Calu3 (cell line): ENCODE results near the gene SMIM41. TPM values are rescaled to one million over a fixed set of nuclear protein-coding genes. Genes with fewer than 3 reads are reported as not detected.
A peak's percentile ranks its signal among the peaks of the same experiment; 100 is the strongest.

ENCODE experiments used
- BruUV-seq: library from RNA; stranded (reverse); fragments of 400-500 nt; replicated peaks from 2 replicates; lab custom pipeline; 2021; lab: Mats Ljungman, UMichigan
- CTCF ChIA-PET: fragments of 300-600 bp; sonication (Branson Sonifier 250); formaldehyde crosslinking; loops from one replicate; lab custom pipeline; 2022; ENCODE audit warnings: antibody characterized with exemption; lab: Charles Lee
- DNase-seq: peaks from one replicate; pipeline ENCODE4 v3.0.0; 2022
- H3K27ac Mint-ChIP-seq: one replicate; pipeline ENCODE4 v1.8.0; 2022; ENCODE audit warnings: mixed read lengths; ENCODE audit not compliant: unreplicated experiment
- H3K27me3 Mint-ChIP-seq: one replicate; pipeline ENCODE4 v1.8.0; 2022; ENCODE audit warnings: mixed read lengths; ENCODE audit not compliant: unreplicated experiment
- H3K36me3 Mint-ChIP-seq: one replicate; pipeline ENCODE4 v1.8.0; 2022; ENCODE audit warnings: mild to moderate bottlenecking, moderate library complexity, mixed read lengths; ENCODE audit not compliant: insufficient read depth, unreplicated experiment
- H3K4me1 Mint-ChIP-seq: one replicate; pipeline ENCODE4 v1.8.0; 2022; ENCODE audit warnings: mild to moderate bottlenecking, low read depth, mixed read lengths; ENCODE audit not compliant: unreplicated experiment
- H3K4me3 Mint-ChIP-seq: one replicate; pipeline ENCODE4 v1.8.0; 2022; ENCODE audit warnings: mild to moderate bottlenecking, low read depth, moderate library complexity, mixed read lengths; ENCODE audit not compliant: unreplicated experiment
- H3K9me3 Mint-ChIP-seq: one replicate; pipeline ENCODE4 v1.8.0; 2022; ENCODE audit warnings: low read depth, mixed read lengths; ENCODE audit not compliant: unreplicated experiment
- CTCF ChIP-seq: fragments of 200-600 bp; IDR thresholded peaks from one replicate; pipeline ENCODE4 v1.8.0; 2022; ENCODE audit warnings: antibody characterized with exemption; ENCODE audit not compliant: unreplicated experiment
- intact Hi-C: fragments of 100-400 bp; cut with micrococcal nuclease; formaldehyde crosslinking; loops from one replicate; pipeline ENCODE4 v1.10.0; 2022; ENCODE audit not compliant: unreplicated experiment
- total RNA-seq: library from RNA; stranded (reverse); gene quantifications from 2 replicates; pipeline ENCODE4 v1.2.3, GENCODE V29; 2022

SMIM41 gene
- total RNA-seq, 1 experiment from 2014 or later: not detected

- Mint-ChIP-seq H3K36me3 (peaks cover 50% of the 10 kb centered on the region), H3K9me3 (no peaks in the 10 kb centered on the region), H3K27ac (peak overlapping the region; percentile 100), H3K27me3 (no peaks in the 10 kb centered on the region), H3K4me3 (no peak overlapping the region), H3K4me1 (peaks cover 42% of the 10 kb centered on the region)
- intact Hi-C loops: loop anchor here (5.0 to 10.0 kb wide), 3 partner anchors 440 to 838 kb away; no protein-coding TSS in a partner anchor
- TF ChIP-seq CTCF: no peak
- no TSS peak for BruUV-seq
- CTCF ChIA-PET: interaction anchor here (1.9 kb wide), 1 partner anchor 735 kb away, joined by 10 read pairs; no protein-coding TSS in a partner anchor
- no peak for DNase-seq
Measured at GRCh38 chr12:52144512-52145227, 65.2 kb downstream of the SMIM41 start.

- Mint-ChIP-seq H3K4me1 (peaks cover 50% of the 10 kb centered on the region), H3K36me3 (peaks cover 54% of the 10 kb centered on the region), H3K4me3 (peak overlapping the region; percentile 69), H3K27me3 (no peaks in the 10 kb centered on the region), H3K9me3 (no peaks in the 10 kb centered on the region), H3K27ac (peak overlapping the region; percentile 100)
- CTCF ChIA-PET: no interaction called here
- no TSS peak for BruUV-seq
- intact Hi-C loops: loop anchor here (5.0 to 10.0 kb wide), 2 partner anchors 439 to 737 kb away; no protein-coding TSS in a partner anchor
- DNase-seq: no peak
- TF ChIP-seq CTCF: no peak
Measured at GRCh38 chr12:52145228-52146088, 66.0 kb downstream of the SMIM41 start.

DNA sequence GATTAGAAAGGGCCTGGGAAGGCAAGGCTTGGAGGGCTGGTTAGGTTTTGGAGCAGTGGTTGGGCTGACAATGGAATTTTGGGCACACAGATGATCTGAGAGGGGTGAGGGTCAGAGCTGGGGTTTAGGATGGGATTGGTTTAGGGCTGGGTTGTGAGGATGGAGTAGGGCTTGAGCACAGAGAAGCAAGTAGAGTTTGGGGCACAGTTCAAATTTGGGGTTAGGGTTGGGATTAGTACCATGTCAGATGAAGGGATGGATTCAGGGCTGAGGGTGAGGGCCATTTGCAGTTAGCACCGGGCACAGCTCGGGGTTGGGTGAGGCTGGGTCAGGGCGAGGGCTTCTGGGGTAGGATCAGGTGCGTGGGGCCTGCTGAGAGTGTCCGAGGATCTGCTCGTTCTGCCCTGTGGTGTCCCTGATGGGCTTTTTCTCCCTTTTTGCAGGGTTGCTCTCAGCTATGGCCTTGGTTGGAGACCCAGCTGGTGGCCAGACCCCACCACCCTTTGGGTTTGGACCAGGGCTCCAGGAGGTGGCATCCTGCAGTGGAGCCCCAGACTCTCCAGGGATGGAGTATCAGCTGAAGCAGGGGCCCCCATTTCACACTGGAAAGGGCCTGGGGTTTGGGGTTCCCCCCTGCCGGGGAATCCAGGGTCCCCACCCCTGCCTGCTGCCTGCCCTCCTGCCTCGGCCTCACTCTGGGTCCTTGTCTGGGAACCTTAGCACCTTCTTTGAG is 66.8 kb downstream of the SMIM41 start:
- CTCF ChIA-PET: interaction anchor here (1.0 to 3.1 kb wide), 4 partner anchors 11 to 733 kb away, joined by 3 to 19 read pairs (median 7); no protein-coding TSS in a partner anchor
- TF ChIP-seq CTCF: no peak
- peaks cover 55% of the 10 kb centered on the region for H3K36me3 Mint-ChIP-seq
- peaks cover 58% of the 10 kb centered on the region for H3K4me1 Mint-ChIP-seq
- peak overlapping the region; percentile 100 for H3K27ac Mint-ChIP-seq
- no TSS peak for BruUV-seq
- no peaks in the 10 kb centered on the region for H3K27me3 Mint-ChIP-seq
- intact Hi-C loops: loop anchor here (5.0 to 10.0 kb wide), 2 partner anchors 439 to 736 kb away; no protein-coding TSS in a partner anchor
- H3K4me3 Mint-ChIP-seq: peak overlapping the region; percentile 69
- no peaks in the 10 kb centered on the region for H3K9me3 Mint-ChIP-seq
- DNase-seq: no peak
